ENCODE data around the gene RNF7. TPM values are rescaled to one million over a fixed set of nuclear protein-coding genes. Genes with fewer than 3 reads are reported as not detected.

Gene RNF7
- polyA plus RNA-seq, 1 donor (not counting 4 experiments of a cell fraction or from before 2014, with no cell fraction given): 96.5 TPM

DNA sequence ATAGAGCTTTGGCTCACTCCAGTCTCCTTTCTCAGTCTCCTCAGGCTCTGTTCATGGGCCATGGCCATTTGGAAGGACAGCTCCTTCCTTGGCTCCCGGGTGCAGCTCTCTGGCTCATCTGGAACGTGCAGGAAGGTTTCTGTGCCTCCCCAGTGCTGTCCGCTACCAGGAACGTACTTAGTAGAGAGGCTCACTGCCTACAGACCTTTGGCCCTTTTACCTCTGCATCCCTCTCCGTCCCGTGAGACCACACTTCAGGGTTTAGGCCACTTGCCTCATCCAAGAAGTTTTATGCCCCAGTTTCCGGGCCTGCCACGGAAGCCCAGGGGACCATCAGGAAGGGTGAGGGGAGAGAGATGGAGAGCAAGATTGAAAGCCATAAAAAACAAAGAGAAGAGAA, 46.0 kb downstream of the RNF7 start:
- Histone ChIP-seq H3K27ac (ENCODE audit: control insufficient read depth, insufficient read depth, low read length) (no peak overlapping the region), H2AFZ (ENCODE audit: control insufficient read depth, low read length) (no peak overlapping the region), H3K4me1 (ENCODE audit: control insufficient read depth, extremely low read depth, insufficient read depth, low read length) (no peaks in the 10 kb centered on the region), H3K9me1 (ENCODE audit: control insufficient read depth, extremely low read depth, insufficient read depth, low read length) (no peaks in the 10 kb centered on the region), H3K4me3 (ENCODE audit: control insufficient read depth in 2 of 3, extremely low read depth in 1 of 3, insufficient read depth in 2 of 3, low read depth in 1 of 3, low read length in 3 of 3) (no peak overlapping the region), H3K79me2 (ENCODE audit: control insufficient read depth, insufficient read depth, low read length) (no peaks in the 10 kb centered on the region), H3K4me2 (ENCODE audit: control insufficient read depth, extremely low read depth, insufficient read depth, low read depth, low read length) (no peak overlapping the region), H3K9ac (ENCODE audit: control insufficient read depth, extremely low read depth, insufficient read depth, low read length) (no peak overlapping the region), H3K27me3 (ENCODE audit: control insufficient read depth, extremely low read depth, insufficient read depth, low read length) (no peaks in the 10 kb centered on the region), H3K9me3 (ENCODE audit: control insufficient read depth, low read depth, low read length) (no peaks in the 10 kb centered on the region), H3K36me3 (ENCODE audit: control insufficient read depth in 2 of 2, extremely low read depth in 1 of 2, insufficient read depth in 2 of 2, low read length in 2 of 2) (no peaks in the 10 kb centered on the region), H4K20me1 (ENCODE audit: control insufficient read depth, extremely low read depth, insufficient read depth, low read length) (no peaks in the 10 kb centered on the region)
- DNase-seq (ENCODE audit: low read depth, low spot score): no peak
- FAIRE-seq: no peak
- TF ChIP-seq, protein P1, sequence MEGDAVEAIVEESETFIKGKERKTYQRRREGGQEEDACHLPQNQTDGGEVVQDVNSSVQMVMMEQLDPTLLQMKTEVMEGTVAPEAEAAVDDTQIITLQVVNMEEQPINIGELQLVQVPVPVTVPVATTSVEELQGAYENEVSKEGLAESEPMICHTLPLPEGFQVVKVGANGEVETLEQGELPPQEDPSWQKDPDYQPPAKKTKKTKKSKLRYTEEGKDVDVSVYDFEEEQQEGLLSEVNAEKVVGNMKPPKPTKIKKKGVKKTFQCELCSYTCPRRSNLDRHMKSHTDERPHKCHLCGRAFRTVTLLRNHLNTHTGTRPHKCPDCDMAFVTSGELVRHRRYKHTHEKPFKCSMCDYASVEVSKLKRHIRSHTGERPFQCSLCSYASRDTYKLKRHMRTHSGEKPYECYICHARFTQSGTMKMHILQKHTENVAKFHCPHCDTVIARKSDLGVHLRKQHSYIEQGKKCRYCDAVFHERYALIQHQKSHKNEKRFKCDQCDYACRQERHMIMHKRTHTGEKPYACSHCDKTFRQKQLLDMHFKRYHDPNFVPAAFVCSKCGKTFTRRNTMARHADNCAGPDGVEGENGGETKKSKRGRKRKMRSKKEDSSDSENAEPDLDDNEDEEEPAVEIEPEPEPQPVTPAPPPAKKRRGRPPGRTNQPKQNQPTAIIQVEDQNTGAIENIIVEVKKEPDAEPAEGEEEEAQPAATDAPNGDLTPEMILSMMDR (optimal IDR thresholded peaks at IDR 0.05 in 1 of 3, IDR thresholded peaks at IDR 0.05 in 1 of 3, conservative IDR thresholded peaks at IDR 0.05 in 1 of 3; ENCODE audit: extremely low read depth in 1 of 3, insufficient read depth in 2 of 3, low read length in 3 of 3): no peak
- no peak for TF ChIP-seq EZH2 (IDR thresholded peaks at IDR 0.05; ENCODE audit: low read length)
- dilution Hi-C loops (cut with MboI; ENCODE audit: extremely low pct_ligation_motif_present, low sequenced_read_pairs): no loop called here

DNA sequence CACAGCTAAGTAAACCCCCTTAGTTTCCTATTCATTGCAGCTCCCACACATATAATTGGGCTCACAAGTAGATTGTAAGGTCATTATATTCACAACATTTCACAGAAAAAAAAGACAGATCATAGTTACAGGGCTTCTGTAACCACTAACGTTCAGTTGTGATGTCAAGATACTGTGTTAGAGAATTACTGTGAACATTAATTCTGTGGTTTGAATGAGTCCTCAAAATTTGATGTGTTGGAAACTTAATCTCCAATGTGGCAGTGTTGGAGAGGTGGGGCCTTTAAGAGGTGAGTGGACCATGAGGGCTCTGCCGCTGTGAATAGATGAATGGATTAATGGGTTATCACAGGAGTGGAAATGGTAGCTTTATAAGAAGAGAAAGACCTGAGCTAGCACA, 46.4 kb downstream of the RNF7 start:
- no peak overlapping the region for H3K4me3 ChIP-seq (ENCODE audit: control insufficient read depth in 2 of 3, extremely low read depth in 1 of 3, insufficient read depth in 2 of 3, low read depth in 1 of 3, low read length in 3 of 3)
- no peaks in the 10 kb centered on the region for H3K27me3 ChIP-seq (ENCODE audit: control insufficient read depth, extremely low read depth, insufficient read depth, low read length)
- no peaks in the 10 kb centered on the region for H3K79me2 ChIP-seq (ENCODE audit: control insufficient read depth, insufficient read depth, low read length)
- dilution Hi-C loops (cut with MboI; ENCODE audit: extremely low pct_ligation_motif_present, low sequenced_read_pairs): no loop called here
- TF ChIP-seq, protein P1 (optimal IDR thresholded peaks at IDR 0.05 in 1 of 3, IDR thresholded peaks at IDR 0.05 in 1 of 3, conservative IDR thresholded peaks at IDR 0.05 in 1 of 3; ENCODE audit: extremely low read depth in 1 of 3, insufficient read depth in 2 of 3, low read length in 3 of 3): no peak
- TF ChIP-seq EZH2 (IDR thresholded peaks at IDR 0.05; ENCODE audit: low read length): no peak
- DNase-seq (ENCODE audit: low read depth, low spot score) (no peak), FAIRE-seq (no peak)
- H3K4me1 ChIP-seq (ENCODE audit: control insufficient read depth, extremely low read depth, insufficient read depth, low read length): no peaks in the 10 kb centered on the region
- no peaks in the 10 kb centered on the region for H3K9me3 ChIP-seq (ENCODE audit: control insufficient read depth, low read depth, low read length)
- no peaks in the 10 kb centered on the region for H4K20me1 ChIP-seq (ENCODE audit: control insufficient read depth, extremely low read depth, insufficient read depth, low read length)
- H2AFZ ChIP-seq (ENCODE audit: control insufficient read depth, low read length): no peak overlapping the region
- H3K4me2 ChIP-seq (ENCODE audit: control insufficient read depth, extremely low read depth, insufficient read depth, low read depth, low read length): no peak overlapping the region
- no peak overlapping the region for H3K27ac ChIP-seq (ENCODE audit: control insufficient read depth, insufficient read depth, low read length)
- H3K9ac ChIP-seq (ENCODE audit: control insufficient read depth, extremely low read depth, insufficient read depth, low read length): no peak overlapping the region
- no peaks in the 10 kb centered on the region for H3K9me1 ChIP-seq (ENCODE audit: control insufficient read depth, extremely low read depth, insufficient read depth, low read length)
- H3K36me3 ChIP-seq (ENCODE audit: control insufficient read depth in 2 of 2, extremely low read depth in 1 of 2, insufficient read depth in 2 of 2, low read length in 2 of 2): no peaks in the 10 kb centered on the region

Data from keratinocyte (primary cell).